NCI-H748 (cell line): Measurements from ENCODE around the gene CA10.

Source experiments
- DNase-seq: peaks from one replicate; lab custom pipeline; 2025; ENCODE audit not compliant: unreplicated experiment; lab: John Stamatoyannopoulos, UW

Gene CA10

DNA sequence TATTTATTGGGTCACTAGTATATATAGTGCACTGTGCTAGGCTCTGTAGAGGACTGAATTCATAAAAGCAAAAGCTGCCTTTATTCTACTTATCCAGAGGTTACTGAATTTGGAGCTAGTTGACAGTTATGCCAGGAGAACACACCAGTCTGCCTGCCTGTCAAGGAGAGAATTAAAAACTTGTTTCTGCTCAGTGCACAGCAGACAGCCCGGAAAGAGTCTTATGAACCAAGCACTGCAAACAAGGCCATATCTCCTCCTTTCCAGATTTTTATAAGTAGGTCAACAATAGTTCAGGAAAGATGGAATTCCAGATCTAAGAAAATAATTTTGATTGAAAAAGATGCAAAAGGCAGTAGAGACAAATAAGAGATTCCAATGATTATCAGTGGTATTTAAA, 267.8 kb downstream of the CA10 start:
- no peak for DNase-seq

DNA sequence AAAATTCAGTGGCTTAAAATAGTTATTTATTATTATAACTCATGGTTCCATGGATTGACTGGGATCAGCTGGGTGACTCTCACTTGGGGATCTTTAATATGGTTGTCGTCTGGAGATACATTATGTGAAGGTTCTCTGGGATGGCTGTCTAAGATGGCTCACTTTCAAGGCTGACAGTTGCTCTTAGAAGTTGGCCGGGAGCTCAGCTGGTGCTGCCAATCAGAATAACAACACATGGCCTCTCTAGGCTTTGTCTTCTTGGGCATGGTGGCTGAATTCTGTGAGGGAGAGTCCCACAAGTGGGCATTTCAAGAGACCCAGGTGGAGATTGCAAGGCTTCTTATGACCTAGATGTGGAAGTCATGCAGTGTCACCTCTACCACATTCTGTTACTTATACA, 269.7 kb downstream of the CA10 start:
- no peak for DNase-seq

DNA sequence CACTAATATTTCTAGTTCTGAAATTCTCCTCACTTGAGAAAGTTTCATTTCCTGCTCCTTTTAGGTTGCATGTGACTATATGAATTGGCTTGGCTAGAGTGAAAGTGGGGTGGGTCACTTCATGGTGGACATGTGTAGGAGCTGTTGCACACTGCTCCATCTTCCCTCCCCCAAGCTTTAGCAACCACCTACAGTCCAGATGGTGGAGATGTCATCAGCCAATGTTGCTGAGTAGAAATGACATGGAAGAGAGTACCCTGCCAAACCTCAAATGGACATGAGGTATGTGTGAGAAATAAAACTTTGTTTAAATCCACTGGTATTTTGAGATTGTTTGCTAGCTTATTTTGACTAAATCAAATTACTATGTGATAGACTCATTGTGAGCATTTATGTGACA, 281.5 kb downstream of the CA10 start:
- DNase-seq: no peak

DNA sequence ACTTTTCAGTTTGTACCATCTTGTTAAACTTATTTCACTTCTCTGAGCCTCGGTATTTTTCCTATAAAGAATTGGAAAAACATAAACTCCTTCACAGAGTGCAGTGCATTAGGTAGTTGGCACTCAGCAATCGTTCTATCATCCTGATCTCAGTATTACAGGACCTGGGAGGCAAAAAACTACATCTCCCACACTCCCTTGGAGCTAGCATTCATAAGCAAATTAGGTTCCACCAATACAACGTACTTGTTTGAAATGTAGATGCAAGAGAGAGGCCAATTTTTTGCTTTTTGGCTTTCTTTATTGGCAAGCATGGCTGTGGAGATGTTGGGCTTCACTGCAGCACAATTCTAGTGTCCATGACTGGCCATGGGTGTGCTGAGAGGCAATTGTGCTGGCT, 285.2 kb downstream of the CA10 start:
- DNase-seq: no peak

DNA sequence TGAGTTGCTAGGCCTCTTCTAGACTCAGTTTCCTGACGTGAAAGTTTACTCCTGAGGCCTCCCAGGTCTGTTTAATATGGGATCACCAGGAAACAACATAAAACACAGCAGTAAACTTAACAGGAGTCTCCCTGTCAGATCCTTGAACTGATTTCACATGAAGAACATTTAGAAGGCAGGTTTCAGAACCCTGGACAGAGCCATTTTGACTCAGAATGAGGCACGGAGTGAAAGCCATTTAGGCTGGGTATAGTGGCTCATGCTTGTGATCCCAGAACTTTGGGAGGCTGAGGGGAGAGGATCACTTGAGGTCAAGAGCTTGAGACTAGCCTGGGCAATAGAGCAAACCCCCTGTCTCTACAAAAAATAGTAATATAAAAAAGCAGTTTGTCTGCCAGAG, 289.1 kb downstream of the CA10 start:
- DNase-seq: no peak

DNA sequence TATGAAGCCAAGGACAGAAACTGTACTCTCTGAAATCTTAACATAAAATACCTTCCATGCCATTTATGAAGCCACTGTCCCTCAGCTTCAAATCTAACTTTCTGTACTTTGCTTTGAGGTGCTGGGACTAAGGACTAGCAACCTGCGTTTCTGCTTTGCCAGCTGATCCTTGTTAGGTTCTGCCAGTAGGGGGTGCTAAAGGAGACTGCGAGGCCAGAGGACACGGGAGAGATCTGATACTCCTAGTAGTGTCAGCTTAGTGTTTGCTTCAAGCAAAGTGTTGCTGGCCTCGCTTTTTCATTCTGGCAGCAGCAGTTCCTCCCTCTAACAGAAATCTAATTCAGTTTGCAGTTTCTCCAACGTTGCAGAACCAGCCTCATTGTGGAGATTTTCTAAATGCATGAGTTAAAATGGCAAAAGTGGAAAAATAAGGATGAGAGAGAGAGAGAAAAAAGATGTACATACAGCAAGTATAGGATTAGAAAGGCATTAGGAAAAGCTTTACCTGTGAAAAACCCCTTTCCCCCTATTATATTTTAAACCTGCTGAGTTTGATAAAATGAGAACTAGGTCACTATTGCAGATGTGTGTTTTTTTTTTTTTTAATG, 297.5 kb downstream of the CA10 start:
- DNase-seq: peak; percentile 71

DNA sequence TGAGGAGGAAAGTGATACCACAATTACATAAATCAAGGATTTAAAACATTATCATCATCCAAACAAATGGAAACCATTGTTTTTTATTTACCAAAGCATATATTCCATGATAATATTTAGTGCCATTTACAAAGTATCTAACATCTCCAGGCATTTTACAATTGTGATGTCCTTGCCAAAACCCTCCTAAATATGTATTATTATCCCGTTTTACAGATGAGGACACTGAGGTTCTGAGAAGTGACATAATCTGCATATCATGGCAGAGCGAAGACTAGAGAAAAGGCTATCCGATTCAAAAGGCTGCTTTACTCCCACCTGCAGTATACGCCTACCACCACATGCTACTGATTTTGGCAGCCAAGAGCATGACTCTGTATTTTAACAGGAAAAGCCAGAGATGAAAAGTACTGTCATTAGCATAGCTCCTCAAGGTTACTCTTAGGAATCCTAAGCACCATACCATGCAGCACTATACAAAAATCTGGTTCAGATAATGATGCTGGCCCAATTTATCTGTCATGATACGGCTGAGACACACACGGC, 301.4 kb downstream of the CA10 start:
- peak; percentile 33 for DNase-seq

DNA sequence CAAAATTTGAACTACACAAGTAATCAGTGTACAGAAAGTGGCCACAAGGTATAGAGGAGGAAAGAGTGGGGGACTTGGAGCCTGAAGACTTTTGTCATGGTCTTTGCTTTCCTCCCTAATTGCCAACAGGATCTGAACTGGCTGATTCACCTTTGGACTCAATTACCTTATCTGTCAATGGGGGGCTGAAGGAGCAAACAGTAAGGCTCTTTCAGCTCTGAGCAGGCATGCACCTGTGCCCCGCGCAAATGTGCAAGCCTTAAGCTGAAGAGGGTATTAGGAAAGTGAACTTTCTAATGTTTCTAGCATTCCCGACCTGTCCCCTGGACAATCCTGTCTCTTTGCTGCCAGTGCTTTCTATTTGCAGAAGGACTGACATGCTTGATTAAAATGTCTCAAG, 302.7 kb downstream of the CA10 start:
- no peak for DNase-seq

DNA sequence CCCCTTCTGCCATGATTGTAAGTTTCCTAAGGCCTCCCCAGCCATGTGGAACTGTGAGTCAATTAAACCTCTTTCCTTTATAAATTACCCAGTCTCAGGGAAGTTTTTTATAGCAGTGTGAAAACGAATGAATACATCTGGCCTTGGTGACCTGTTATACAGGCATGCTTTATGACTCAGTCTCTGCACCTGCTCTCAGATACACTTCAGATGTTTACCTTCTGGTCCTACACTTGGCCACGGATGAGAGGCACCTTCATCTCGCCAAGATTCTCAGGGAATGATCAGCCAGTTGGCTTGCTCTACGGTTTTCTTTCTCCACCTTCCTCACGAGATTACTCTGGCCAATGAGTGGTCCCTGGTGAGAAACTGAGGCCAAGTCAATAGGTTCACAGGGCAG, 304.7 kb downstream of the CA10 start:
- DNase-seq: peak; percentile 18

DNA sequence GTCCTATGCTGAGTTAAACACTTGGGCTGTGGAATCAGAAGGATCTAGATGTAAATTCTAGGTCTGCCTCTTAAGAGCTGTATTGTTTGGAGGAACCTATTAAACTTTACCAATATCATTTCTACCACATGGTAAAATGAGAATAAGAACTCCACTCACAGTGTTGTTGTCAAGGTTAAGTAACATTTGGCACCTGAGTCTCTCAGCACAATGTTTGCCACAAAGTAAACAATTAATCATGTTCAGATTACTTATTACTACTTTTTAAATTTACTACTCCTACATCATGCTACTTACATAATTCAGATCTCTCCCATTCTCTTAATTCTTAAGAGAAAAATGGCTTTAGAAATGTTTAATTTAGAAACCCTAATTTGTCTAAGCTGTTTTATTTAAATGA, 305.9 kb downstream of the CA10 start:
- DNase-seq: no peak

DNA sequence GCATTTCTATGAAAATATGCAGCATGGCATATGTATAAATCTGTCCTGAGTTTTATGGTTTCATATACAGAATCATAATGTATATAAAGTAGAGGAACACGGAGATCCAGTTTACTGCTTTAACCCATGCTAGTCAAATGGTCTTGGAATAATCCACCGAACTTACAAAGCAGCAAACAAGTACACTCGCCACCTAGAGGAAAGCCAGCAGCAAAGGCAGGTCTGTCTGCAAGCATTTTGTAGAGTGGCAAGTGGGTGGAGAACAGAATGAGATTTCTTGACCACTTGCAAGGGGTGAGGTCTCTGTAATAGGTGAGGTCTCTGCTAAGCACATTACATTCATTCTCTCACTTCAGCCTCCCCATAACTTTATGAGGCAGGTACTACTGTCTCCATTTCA, 308.3 kb downstream of the CA10 start:
- DNase-seq: peak; percentile 31

DNA sequence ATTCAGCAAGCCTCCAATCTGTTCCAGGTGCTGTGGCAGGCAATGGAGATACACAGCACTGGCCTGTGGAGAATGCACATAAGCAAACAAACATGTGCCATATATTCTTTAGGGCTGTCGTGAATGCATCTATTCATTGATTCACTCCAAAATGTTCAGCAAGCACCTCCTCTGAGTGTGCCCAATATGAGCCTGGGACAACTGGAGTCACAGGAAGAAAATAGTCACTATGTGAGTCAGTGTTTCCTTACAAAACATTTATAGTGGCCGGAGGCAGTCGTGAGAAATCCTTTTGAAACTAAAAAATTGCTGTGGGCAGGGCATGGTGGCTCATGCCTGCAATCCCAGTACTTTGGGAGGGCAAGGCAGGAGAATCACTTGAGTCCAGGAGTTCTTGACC, 310.1 kb downstream of the CA10 start:
- peak; percentile 23 for DNase-seq

DNA sequence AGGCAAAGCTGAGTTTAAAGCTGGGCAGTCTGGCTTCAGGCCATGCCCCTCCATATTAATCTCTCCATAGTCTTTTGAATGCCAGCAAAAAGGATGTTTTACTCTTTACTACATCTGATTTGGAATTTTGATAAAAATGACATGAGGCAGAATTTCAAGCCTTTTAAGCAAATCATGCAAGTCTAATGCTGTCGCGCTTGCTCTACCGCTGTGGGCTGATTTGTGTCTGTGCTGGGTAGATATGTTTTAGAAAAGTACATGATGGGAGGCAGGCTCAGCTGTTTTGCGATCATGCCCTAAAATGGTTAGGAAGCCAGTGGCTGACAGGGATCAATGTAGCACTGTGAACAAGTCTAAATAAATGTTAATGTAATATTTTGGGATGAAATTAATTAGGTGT, 311.9 kb downstream of the CA10 start:
- no peak for DNase-seq

DNA sequence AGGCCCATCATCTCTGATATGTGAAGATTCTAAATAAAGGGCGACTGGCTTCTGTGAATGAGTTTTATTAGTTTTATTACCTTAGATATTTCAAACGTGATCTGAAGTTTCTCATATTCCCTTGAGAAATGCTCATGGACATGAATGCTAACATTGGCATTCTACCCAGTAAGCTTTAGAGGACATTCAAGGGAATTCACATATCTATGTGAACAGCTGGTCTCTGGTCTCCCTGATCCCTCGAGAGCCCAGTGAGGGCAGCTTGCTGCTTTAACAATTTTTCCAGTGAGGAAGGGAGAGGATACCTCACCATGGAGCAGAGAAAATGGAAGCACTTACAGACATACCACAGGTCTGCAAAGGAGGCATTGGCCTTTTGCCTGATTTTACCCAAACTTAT, 312.7 kb downstream of the CA10 start:
- DNase-seq: no peak

DNA sequence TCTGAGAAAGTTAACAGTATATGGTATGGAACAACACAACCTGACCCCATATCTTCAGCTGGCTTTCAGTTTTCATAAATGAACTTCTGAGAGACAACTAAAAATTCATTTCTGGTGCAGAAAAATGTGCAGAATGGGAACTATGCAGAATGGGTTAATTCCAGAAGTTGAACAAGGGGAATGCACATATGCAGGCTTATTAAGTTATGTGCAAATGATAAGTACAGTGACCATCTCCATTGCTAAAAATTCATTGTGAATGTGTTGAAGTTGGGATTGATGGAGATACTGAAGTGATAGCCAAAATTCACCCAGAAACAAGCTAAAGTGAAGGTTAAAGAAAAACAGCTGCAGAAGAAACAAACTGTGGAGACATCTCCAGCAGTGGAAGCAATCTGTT, 315.8 kb downstream of the CA10 start:
- DNase-seq: no peak

DNA sequence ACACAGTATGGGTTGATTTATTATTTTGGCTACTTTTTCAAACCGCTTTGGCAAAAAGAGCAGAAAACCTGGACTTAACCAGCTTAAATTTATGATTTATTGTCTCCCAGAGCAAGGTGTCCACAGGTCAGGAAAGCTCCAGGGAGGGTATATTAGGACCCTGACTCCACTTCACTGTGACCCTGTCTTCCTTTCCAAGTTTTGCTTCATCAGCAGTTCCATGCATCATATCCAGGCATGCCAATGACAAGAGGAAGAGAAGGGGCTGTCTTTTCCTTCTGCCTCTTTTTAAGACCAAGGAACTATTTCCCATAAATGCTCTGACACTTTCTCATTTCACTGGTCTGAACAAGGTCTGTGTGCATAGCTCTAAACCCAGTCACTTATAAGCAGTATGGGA, 316.8 kb downstream of the CA10 start:
- no peak for DNase-seq

DNA sequence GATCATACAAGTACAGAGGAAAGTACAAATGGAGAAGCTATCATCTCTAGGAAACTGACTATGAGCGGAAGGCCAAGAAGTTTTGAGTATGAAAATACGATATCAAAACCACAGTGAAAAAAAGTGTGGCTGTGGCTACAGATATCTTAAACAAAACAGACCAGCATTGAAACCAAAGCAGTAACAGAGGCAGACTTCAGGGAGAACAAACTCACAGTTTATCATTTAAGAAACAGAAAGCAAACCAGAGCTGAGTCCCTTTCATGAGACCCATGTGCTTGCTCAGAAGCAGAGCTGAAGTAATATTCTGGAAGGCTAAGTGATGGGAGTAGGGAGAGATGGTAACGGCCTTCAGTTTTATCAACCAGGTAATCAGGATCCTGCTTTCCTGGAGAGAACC, 317.8 kb downstream of the CA10 start:
- DNase-seq: no peak

DNA sequence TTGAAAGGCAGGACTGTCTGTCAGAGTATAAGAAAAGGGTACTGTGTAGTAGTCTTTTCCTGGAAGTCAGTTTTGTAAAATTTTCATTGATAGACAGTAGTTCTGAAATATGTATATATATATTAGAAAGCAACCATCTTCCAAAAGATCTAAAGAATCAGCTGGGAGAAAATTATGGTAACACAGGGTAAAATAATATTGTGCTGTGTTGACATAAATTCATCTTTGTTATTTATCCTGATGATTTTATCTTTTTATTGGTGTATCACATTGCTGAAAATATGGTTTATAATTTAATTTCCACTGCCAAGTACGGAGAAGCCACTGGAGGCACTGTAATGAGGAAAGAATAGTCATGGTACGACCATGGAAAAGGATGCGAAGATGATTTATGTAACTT, 324.9 kb downstream of the CA10 start:
- no peak for DNase-seq

DNA sequence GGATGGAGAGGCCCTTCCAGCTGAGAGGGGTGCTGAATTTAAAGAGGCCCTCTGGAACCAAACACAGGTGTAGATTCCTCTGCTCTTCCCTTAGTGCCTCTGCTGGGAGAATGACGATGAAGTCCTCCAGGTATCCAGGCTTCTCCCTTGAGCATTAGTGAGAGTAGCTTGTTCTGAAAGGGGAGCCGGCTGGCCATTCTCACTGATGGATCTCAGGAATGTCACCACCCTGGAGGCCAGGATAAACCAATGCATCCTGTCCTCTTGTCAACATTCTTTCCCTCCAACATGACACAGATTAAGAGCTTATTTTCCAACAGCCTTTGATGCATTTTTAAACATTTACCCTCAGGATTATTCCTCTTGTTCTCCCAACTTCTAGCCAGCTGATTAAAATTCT, 325.5 kb downstream of the CA10 start:
- no peak for DNase-seq

DNA sequence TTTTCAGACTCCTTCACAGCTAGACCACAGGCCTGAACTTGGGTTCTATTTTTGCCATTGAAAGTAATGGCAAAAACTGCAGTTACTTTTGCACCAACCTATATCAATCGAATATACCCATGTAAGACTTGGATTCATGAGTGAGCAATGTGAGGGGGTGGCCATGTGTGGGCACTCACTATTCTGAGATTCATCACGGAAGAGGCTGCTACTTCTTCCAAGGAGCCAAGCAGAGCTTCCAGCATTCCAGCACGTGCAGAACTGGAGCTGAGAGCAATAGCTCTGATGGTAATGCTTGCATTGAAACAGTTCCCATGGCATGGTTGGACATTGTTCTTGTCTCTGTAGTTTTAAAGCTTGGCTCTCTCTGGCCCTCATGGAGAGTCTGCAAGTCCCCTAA, 327.6 kb downstream of the CA10 start:
- no peak for DNase-seq

DNA sequence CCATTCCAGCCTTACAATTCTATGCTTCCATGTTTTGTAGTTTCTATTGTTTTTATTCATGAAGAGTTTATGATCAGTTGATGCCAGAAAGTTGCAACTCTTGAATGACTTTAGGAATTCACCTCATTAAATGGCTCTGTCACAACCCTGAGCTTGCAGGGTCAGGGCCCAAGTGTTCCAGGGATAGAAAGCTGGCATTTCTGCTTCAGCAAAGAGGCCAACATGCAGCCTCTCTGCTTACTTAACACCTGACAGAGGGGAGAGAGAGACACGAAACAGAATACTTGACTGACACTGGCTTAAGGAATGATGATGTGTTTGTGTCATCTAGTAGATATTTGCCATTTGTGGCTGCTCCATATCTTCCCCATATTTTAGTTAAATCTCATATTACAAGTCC, 328.1 kb downstream of the CA10 start:
- DNase-seq: no peak

DNA sequence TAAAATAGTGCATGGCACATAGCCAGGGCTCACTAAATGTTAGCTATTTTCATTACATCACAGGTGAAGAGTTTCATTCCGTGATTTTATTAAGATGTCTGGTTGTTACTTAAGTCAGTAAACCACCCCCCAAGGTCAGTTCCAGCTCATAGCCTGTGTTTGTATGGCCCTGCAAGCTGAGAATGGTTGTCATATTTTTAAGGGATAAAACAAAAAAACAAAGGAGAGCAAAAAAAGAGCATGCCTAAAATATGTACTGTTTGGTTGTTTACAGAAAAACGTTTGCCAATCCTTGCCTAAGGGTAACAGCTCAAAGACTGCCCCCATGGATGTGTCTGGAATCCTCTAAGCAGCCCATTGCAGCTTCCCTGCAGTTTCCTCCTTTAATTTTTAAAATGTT, 329.6 kb downstream of the CA10 start:
- DNase-seq: no peak

DNA sequence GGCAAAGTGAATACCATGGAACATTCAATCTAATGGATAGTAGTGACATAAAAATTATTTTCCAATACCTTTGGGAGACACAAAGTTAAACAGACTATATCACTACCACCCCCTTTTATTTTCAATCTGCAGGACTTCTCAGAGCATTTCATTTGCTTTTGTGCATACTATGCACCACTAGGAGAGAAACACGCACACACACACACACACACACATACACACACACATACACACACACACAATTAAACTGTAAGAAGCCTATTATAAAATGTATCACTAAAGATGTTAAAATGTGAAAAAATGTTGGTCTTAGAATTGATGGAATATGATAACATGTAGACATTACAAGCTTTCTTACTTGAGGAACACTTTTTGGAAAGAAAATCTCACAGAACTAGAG, 331.4 kb downstream of the CA10 start:
- no peak for DNase-seq

DNA sequence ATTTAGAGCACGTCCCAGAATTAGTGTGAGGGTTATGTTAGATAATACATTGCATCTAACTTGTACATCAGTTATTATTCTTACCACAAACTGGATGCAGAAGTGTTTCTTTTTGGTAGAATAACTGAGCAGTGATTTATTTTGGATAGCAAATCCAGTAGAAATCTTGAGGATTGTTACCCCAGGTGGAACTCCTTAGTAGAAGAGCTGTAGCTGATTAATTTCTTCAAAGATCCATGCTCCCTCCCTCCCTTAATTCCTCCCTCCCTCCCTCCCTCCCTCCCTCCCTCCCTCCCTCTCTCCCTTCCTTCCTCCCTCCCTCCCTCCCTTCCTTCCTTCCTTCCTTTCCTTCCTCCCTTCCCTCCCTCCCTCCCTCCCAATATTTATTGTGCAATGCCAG, 337.7 kb downstream of the CA10 start:
- no peak for DNase-seq
